ENCODE data around the gene BSN. TPM values are rescaled to one million over a fixed set of nuclear protein-coding genes. Genes with fewer than 3 reads are reported as not detected.

BSN gene
- total RNA-seq, 1 donor from 2014 or later = 0.46 TPM

GRCh38 chr3:49518016-49518415 lies 36.3 kb upstream of the BSN start:
- no peak overlapping the region for H3K4me3 ChIP-seq (ENCODE audit: low read depth, low read length)
- TF ChIP-seq, protein P1, sequence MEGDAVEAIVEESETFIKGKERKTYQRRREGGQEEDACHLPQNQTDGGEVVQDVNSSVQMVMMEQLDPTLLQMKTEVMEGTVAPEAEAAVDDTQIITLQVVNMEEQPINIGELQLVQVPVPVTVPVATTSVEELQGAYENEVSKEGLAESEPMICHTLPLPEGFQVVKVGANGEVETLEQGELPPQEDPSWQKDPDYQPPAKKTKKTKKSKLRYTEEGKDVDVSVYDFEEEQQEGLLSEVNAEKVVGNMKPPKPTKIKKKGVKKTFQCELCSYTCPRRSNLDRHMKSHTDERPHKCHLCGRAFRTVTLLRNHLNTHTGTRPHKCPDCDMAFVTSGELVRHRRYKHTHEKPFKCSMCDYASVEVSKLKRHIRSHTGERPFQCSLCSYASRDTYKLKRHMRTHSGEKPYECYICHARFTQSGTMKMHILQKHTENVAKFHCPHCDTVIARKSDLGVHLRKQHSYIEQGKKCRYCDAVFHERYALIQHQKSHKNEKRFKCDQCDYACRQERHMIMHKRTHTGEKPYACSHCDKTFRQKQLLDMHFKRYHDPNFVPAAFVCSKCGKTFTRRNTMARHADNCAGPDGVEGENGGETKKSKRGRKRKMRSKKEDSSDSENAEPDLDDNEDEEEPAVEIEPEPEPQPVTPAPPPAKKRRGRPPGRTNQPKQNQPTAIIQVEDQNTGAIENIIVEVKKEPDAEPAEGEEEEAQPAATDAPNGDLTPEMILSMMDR (conservative IDR thresholded peaks at IDR 0.05; ENCODE audit: low read depth, low read length) = no peak
- no peak for DNase-seq (ENCODE audit: low read depth)

GRCh38 chr3:49518441-49518840 lies 35.8 kb upstream of the BSN start:
- H3K4me3 ChIP-seq (ENCODE audit: low read depth, low read length) = no peak overlapping the region
- TF ChIP-seq, protein P1 (conservative IDR thresholded peaks at IDR 0.05; ENCODE audit: low read depth, low read length) = no peak
- DNase-seq (ENCODE audit: low read depth) = no peak

DNA sequence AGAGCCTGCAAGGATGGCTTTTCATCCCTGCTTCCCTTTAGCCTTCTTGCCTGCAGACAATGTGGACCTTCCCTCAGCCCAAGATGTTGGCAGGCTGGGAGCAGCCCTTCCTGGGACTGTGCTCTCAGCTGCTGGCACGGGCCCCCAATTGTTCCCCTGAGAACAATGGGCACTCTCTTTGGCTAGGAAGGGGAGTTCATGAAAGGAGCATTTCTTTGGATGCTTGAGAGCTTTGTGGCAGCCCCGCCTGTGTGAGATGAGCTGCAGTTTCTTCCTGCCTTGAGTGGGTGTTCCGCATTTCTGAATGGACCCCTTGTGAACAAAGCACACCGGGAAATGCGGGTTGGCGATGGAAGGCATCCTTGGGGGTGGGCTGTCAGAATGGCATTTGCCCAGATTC lies 35.0 kb upstream of the BSN start:
- TF ChIP-seq, protein P1 (conservative IDR thresholded peaks at IDR 0.05; ENCODE audit: low read depth, low read length) = no peak
- no peak overlapping the region for H3K4me3 ChIP-seq (ENCODE audit: low read depth, low read length)
- DNase-seq (ENCODE audit: low read depth) = no peak

DNA sequence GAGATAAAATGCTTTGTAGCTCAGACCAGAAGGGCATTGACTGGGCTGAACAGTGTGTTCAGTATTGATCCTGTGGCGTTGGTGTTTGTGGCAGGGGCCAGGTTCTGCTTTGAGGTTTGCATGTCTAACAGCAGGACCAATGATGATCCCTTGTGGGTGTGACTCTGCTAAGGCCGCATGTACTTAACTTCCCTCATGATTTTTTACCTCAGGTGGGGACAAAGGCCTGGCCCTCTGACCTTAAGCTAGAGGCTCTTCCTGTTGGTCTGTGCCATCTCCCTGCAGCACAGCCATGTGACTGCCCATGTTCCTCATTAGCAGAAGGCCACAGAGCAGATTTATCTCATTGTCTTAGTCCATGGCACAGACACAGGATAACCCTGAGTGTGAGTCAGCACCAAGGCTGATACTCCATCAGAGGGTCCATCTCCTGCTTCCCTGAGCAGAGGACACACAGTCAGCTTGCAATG lies 34.3 kb upstream of the BSN start:
- TF ChIP-seq, protein P1 (conservative IDR thresholded peaks at IDR 0.05; ENCODE audit: low read depth, low read length) = no peak
- H3K4me3 ChIP-seq (ENCODE audit: low read depth, low read length) = no peak overlapping the region
- no peak for DNase-seq (ENCODE audit: low read depth)

GRCh38 chr3:49523756-49524747 lies 30.2 kb upstream of the BSN start:
- H3K4me3 ChIP-seq (ENCODE audit: low read depth, low read length) = no peak overlapping the region
- TF ChIP-seq, protein P1 (conservative IDR thresholded peaks at IDR 0.05; ENCODE audit: low read depth, low read length) = no peak
- DNase-seq (ENCODE audit: low read depth) = no peak

DNA sequence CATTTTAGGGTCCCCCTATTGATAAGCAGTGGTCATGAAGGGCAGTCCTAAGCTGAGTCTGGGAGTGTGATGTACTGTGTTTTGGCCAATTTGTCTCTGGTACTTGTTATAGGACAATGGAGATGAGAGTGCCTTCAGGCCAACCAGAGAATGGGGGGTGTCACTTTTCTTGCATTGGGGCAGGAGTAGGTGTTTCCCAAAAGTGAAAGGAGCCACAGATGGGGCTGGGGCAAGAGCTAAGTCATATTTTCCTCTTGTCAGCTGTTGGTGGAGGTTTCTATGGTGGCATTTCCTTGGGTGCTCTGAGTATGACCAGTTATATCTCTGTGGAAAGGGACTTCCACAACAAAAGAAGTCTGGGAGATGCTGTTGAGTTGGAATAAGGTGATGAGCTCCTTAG lies 24.7 kb upstream of the BSN start:
- no peak overlapping the region for H3K4me3 ChIP-seq (ENCODE audit: low read depth, low read length)
- DNase-seq (ENCODE audit: low read depth) = no peak
- TF ChIP-seq, protein P1 (conservative IDR thresholded peaks at IDR 0.05; ENCODE audit: low read depth, low read length) = no peak

All from epithelial cell of proximal tubule (primary cell).